IMR-90 (cell line): Measurements from ENCODE around the gene ARMC6.

ENCODE experiments used
- CEBPB ChIP-seq: IDR thresholded peaks from 2 replicates; pipeline ENCODE4 v1.6.1; 2012; ENCODE audit warnings: low read depth, low read length, improper control_type of control experiment
- CHD1 ChIP-seq: IDR thresholded peaks from 2 replicates; pipeline ENCODE4 v1.6.1; 2012; ENCODE audit warnings: low read depth, low read length, improper control_type of control experiment
- CTCF ChIP-seq: conservative IDR thresholded peaks from 2 replicates; pipeline ENCODE4 v1.5.1; 2012; ENCODE audit warnings: mild to moderate bottlenecking, low read depth, low read length, improper control_type of control experiment
- ELK1 ChIP-seq: fragments of 150-350 bp; IDR thresholded peaks from 2 replicates; pipeline ENCODE4 v1.6.1; 2016; ENCODE audit warnings: low read depth, mild to moderate bottlenecking, low read length, moderate library complexity, borderline replicate concordance
- FOS ChIP-seq: fragments of 150-350 bp; IDR thresholded peaks from 2 replicates; pipeline ENCODE4 v1.6.1; 2016; ENCODE audit warnings: low read depth, low read length
- MAFK ChIP-seq: IDR thresholded peaks from 2 replicates; pipeline ENCODE4 v1.6.1; 2012; ENCODE audit warnings: low read depth, low read length, improper control_type of control experiment
- MAZ ChIP-seq: IDR thresholded peaks from 2 replicates; pipeline ENCODE4 v1.6.1; 2012; ENCODE audit warnings: low read depth, mild to moderate bottlenecking, low read length, improper control_type of control experiment, moderate library complexity, borderline replicate concordance
- MXI1 ChIP-seq: IDR thresholded peaks from 2 replicates; pipeline ENCODE4 v1.6.1; 2012; ENCODE audit warnings: low read depth, mild to moderate bottlenecking, low read length, moderate library complexity, borderline replicate concordance
- POLR2A ChIP-seq: IDR thresholded peaks from 2 replicates; pipeline ENCODE4 v1.6.1; 2012; ENCODE audit warnings: mild to moderate bottlenecking, low read depth, low read length
- RAD21 ChIP-seq: IDR thresholded peaks from 2 replicates; pipeline ENCODE4 v1.6.1; 2012; ENCODE audit warnings: low read length, improper control_type of control experiment
- RCOR1 ChIP-seq: IDR thresholded peaks from 2 replicates; pipeline ENCODE4 v1.6.1; 2012; ENCODE audit warnings: mild to moderate bottlenecking, low read length, improper control_type of control experiment; ENCODE audit not compliant: insufficient replicate concordance
- RFX5 ChIP-seq: IDR thresholded peaks from 2 replicates; pipeline ENCODE4 v1.8.0; 2012; ENCODE audit warnings: low read depth, mild to moderate bottlenecking, low read length, moderate library complexity
- SMC3 ChIP-seq: fragments of 150-350 bp; IDR thresholded peaks from 2 replicates; pipeline ENCODE4 v1.6.1; 2016; ENCODE audit warnings: low read depth, mild to moderate bottlenecking, antibody characterized with exemption, low read length, moderate library complexity
- TF ChIP-seq, protein P1 (sequence below): fragments of 150-350 bp; IDR thresholded peaks from 2 replicates; pipeline ENCODE4 v1.6.1; 2017; ENCODE audit warnings: mild to moderate bottlenecking, antibody characterized with exemption, low read length, low read depth

GRCh38 chr19:19033426-19034203 is at the start of gene ARMC6, which contains the start of gene SUGP2:
- TF ChIP-seq, protein P1, sequence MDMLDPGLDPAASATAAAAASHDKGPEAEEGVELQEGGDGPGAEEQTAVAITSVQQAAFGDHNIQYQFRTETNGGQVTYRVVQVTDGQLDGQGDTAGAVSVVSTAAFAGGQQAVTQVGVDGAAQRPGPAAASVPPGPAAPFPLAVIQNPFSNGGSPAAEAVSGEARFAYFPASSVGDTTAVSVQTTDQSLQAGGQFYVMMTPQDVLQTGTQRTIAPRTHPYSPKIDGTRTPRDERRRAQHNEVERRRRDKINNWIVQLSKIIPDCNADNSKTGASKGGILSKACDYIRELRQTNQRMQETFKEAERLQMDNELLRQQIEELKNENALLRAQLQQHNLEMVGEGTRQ: peak; percentile 74
- TF ChIP-seq CTCF: no peak
- peak; percentile 68; the same call in 1 of the 2 replicates for TF ChIP-seq MAZ
- TF ChIP-seq POLR2A: peak; percentile 81
- TF ChIP-seq MAFK: no peak
- TF ChIP-seq RFX5: no peak
- TF ChIP-seq CEBPB: peak; percentile 98
- no peak for TF ChIP-seq RCOR1
- no peak for TF ChIP-seq ELK1
- TF ChIP-seq FOS: no peak
- no peak for TF ChIP-seq RAD21
- no peak for TF ChIP-seq SMC3
- peak; percentile 99 for TF ChIP-seq MXI1
- TF ChIP-seq CHD1: no peak
